ENCODE data around the gene PSMD10.

PSMD10 gene

GRCh38 chrX:108091264-108091877 lies at the start of gene PSMD10, which contains the start of gene ATG4A:
Gene PSMD10 (minus strand): TSS chrX:108091542. CDS start chrX:108091520, 22 bp downstream.
Gene ATG4A (plus strand): TSS chrX:108091778. CDS start chrX:108091827, 49 bp downstream.
- peak; percentile 96 for DNase-seq (ENCODE audit: low spot score)

DNA sequence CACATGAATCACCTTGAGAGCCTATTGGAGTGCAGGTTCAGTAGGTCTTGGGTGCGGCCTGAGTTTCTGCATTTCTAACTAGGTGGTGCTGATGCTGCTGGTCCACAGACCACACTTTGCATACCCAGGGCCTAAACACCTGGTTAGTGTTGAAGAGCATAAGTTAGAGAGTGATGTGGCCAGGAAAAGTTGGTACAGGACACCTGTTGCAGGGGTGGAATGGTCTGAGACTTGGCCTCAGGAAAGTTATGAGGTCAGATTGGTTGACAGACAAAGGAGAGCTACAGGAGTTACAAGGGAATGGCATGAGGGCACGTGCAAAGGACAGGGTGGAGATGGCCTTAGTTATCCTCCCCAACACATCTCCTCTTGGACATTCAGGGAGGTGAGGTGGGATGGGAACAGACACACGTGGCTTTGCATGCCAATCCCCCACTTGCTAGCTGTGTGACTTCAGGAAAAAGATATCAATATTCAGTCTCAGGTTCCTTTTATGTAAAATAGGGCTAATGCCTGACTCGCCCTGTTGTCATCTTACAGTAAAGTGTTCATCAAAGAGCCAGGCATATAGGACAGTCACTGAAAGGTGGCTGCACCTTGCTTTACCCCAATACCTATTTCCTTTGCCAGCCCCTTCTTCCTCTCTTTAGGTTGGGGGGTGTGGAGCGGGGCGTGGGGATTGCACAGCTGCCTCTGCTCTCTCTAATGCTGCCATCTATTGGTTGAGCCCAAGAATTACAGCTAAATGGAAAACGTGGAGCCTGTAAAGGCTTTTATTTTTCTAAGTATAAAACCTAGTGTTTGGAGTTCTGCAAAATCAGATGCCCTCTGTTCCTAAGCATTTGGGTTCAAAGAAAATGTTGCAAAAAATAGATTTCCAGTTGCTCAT lies 47.7 kb upstream of the PSMD10 start:
- peak; percentile 1 for DNase-seq (ENCODE audit: low spot score)

GRCh38 chrX:108134724-108135123 lies 43.4 kb upstream of the PSMD10 start:
- no peak for DNase-seq (ENCODE audit: low spot score)

GRCh38 chrX:108132876-108133275 lies 41.5 kb upstream of the PSMD10 start:
- DNase-seq (ENCODE audit: low spot score) = no peak

GRCh38 chrX:108132034-108132433 lies 40.7 kb upstream of the PSMD10 start:
- DNase-seq (ENCODE audit: low spot score) = no peak

DNA sequence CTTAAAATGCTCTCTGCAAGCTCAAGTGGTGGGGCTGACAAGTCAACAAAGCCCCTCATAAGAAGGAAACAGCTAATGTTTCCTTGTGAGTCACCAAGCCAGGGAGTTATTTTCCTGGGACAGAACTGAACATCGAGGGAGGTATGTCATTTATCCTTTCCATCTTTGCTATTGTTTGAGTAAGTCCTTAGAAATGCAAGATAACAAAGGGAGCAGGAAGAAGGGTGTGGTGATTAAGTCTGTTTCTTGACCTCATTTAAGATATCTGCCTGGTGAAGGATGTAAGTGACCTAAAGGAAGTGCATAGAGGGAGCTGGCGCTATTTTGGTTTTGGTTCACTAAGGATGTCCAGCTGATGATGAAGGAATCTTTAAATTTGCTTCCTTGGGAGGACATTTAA lies 40.1 kb upstream of the PSMD10 start:
- DNase-seq (ENCODE audit: low spot score) = peak; percentile 76

- no peak for DNase-seq (ENCODE audit: low spot score)
Observed at GRCh38 chrX:108130889-108131288, 39.5 kb upstream of the PSMD10 start.

DNA sequence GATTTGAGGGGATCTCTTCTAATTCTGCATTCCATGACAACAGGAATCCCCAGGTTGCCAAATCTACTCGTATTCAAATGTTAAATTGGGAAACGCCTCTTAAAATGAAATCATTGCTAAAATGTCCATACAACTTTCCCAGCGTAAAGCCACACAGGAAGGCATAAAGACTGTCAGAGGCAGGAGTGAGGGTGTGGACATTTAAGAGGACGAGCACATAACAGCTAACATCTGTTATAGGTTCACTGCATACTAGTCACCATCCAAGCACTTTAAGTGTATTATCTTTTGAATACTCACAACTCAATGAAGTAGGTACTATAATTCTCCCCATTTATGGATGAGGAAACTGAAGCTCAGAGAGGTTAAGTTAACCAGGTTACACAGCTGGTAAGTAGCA lies 35.8 kb upstream of the PSMD10 start:
- no peak for DNase-seq (ENCODE audit: low spot score)

GRCh38 chrX:108126661-108127060 lies 35.3 kb upstream of the PSMD10 start:
- DNase-seq (ENCODE audit: low spot score) = no peak

- DNase-seq (ENCODE audit: low spot score) = no peak
Observed at GRCh38 chrX:108123591-108124366, 32.4 kb upstream of the PSMD10 start.

- DNase-seq (ENCODE audit: low spot score) = peak; percentile 3
Observed at GRCh38 chrX:108122748-108123147, 31.4 kb upstream of the PSMD10 start.

DNA sequence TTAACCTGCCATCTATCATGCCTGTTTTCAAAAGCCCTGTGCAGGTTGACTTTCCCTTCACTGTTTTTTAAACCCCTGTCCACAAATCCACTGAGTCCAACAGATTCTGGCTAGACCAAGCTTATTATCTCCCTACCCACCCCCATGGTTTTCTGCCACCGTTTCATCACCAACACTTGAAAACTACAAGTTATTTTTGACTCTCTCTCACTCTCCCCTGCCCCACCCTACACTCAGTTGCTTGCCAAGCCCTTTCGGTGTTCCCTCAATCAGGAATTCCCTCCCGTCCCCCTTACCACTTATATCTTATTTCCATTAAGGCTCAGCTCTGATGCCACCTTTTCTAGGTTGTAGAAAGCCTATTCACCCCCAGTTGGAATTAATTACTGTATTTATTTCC lies 29.9 kb upstream of the PSMD10 start:
- no peak for DNase-seq (ENCODE audit: low spot score)

DNA sequence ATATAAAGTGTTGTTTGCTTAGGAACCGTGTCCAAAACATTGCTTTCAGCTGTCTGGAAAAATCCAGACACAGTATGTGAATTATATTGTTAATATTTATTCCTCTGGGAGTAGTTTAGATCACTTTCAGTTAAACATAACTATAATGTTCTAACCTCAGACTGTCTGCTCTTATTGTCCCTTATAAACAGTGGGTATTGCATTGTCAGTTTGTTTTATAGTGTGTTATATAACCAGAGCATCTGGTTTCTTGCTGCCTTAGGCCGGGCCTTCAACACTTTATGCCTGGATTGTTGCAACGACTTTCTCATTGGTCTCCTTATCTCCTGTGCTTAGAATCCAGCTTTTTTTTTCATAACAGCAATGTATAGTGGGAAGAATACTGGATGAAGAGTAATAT lies 26.6 kb upstream of the PSMD10 start:
- no peak for DNase-seq (ENCODE audit: low spot score)

DNA sequence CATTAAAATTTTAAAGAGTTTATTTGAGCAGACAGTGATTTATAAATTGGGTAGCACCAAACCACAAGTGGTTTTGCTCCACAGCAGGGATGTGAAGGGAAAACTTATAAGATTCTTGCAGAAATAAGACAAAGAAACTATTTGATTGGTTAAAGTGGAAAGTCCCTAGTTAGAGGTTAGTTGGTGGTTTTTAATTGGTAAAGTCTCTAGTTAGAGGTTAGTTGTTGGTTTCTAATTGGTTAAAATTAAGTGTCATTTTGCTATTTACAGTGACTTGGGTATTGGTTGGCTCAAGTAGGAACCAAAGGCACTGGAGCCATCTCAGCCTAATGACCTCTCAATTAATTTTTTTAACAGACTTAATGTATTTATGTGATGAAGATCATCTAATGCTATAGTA lies 23.2 kb upstream of the PSMD10 start:
- DNase-seq (ENCODE audit: low spot score) = no peak

- DNase-seq (ENCODE audit: low spot score) = no peak
Observed at GRCh38 chrX:108105473-108105872, 14.1 kb upstream of the PSMD10 start.

- no peak for DNase-seq (ENCODE audit: low spot score)
Observed at GRCh38 chrX:108097380-108097779, 6.0 kb upstream of the PSMD10 start.

DNA sequence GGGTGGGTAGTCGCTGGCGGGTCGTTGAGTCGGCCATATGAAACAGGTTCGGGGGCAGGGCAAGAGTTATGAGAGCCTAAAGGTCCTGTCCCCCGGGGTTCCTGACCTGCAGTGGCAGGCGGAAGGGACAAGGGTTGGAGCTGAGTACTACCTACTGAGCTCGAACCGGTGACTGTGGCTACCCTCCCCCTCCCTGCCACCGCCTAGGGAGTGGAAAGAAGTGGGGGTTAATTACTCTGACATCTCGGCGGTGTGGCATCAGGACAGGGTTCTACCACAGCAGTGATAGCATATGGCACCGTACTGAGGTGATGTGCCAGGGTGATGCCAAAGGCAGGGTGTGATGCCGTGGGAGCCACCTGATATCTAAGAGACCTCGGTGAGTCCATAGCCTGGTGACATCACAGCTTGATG lies 543 bp upstream of the PSMD10 start:
- peak; percentile 32 for DNase-seq (ENCODE audit: low spot score)

GRCh38 chrX:108090491-108091263 lies 665 bp downstream of the PSMD10 start:
- DNase-seq (ENCODE audit: low spot score) = peak; percentile 35

- DNase-seq (ENCODE audit: low spot score) = no peak
Observed at GRCh38 chrX:108088511-108088910, 2.8 kb downstream of the PSMD10 start.

DNA sequence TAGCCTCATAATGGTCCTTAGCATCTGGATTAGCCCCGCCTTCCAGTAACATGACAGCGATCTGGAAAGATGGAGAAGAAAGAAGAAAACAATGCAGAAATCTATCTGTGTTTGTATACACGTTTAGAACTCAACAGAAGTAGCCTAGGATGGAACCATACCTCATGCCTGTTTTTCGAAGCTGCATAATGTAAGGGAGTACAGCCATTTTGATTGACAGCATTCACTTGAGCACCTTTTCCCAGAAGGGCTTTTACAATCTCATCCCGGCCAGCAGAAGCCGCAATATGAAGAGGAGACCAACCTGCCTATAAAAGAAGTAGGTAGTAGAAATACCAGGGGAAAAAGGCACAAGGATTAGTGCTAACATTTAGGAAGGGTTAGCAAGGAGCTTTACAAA lies 3.5 kb downstream of the PSMD10 start:
- peak; percentile 9 for DNase-seq (ENCODE audit: low spot score)

DNA sequence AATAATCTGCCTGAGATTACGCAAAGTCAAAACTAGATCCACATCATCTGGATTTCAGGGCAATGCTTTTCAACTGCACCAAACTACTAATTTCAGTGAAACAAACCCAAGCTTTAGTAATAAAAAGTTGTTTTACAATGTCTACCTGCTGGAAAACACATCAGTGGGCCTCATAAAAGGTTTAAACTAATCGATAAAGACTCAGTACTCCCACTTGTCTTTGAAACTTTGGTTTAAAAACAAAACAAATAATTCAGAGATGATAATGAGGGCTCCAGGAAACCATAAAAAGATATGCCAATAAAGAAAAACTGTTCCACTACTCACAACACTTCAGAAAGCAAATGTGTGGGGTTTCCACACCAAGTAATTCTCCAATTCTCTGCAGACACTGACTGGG lies 10.2 kb downstream of the PSMD10 start:
- DNase-seq (ENCODE audit: low spot score) = no peak

- peak; percentile 51 for DNase-seq (ENCODE audit: low spot score)
Observed at GRCh38 chrX:108072746-108073145, 18.6 kb downstream of the PSMD10 start.

Data from kidney tubule cell (primary cell).